Choroid plexus epithelial cell (primary cell): Measurements from ENCODE around the gene ZFHX3.

Experiments used
- DNase-seq: peaks from one replicate; pipeline ENCODE4 v3.0.0-alpha.2; 2010; ENCODE audit warnings: low read depth
- H3K4me3 ChIP-seq: 2 replicates; pipeline ENCODE4 v1.5.1; 2011; ENCODE audit warnings: low read depth, mild to moderate bottlenecking, control low read depth, low read length, moderate library complexity
- TF ChIP-seq, protein P1 (sequence below): conservative IDR thresholded peaks from 2 replicates; pipeline ENCODE4 v1.5.1; 2011; ENCODE audit warnings: low read depth, mild to moderate bottlenecking, control low read depth, inconsistent platforms, low read length, moderate library complexity

Gene ZFHX3

GRCh38 chr16:73054125-73054484 is 6.2 kb upstream of the ZFHX3 start:
- no peak for DNase-seq
- TF ChIP-seq, protein P1, sequence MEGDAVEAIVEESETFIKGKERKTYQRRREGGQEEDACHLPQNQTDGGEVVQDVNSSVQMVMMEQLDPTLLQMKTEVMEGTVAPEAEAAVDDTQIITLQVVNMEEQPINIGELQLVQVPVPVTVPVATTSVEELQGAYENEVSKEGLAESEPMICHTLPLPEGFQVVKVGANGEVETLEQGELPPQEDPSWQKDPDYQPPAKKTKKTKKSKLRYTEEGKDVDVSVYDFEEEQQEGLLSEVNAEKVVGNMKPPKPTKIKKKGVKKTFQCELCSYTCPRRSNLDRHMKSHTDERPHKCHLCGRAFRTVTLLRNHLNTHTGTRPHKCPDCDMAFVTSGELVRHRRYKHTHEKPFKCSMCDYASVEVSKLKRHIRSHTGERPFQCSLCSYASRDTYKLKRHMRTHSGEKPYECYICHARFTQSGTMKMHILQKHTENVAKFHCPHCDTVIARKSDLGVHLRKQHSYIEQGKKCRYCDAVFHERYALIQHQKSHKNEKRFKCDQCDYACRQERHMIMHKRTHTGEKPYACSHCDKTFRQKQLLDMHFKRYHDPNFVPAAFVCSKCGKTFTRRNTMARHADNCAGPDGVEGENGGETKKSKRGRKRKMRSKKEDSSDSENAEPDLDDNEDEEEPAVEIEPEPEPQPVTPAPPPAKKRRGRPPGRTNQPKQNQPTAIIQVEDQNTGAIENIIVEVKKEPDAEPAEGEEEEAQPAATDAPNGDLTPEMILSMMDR, result no peak
- H3K4me3 ChIP-seq, result no peak overlapping the region

DNA sequence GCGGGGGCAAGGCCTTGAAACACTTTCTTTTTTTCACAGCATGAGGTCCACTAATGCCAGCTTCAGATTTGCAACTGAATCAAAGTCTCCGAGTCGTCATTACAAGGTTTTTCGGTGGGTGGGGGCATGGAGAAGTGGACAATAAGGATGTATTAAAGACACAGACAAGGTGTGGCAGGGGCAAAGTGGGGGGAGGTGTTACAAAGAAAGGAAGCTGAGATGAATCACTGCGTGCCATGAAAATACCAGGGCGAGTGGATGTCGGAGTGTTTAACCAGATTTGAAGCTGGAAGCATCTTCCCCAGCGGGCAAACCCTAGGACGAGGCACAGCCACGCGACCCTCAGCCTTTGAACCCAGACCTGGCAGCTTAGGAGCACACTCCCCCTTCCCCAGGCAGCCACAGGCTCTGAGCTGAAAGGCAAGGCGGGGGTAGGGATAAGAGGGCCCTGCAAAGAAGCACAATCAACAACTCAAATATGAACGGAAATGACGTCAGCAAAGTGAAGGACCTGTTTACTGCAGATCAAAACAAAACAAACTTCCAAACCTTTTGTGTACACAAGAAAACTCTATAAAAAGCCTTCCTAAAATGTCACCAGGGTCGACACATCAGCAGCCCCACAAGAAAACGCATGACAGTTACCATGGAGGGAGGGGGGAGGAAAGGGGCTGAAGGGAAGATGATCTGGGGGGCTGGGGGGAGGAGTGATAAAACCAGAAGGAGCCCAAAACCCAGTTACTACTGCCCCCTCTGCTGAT is 5.6 kb upstream of the ZFHX3 start:
- H3K4me3 ChIP-seq, result no peak overlapping the region
- DNase-seq, result peak; percentile 78
- TF ChIP-seq, protein P1, result peak; percentile 8

- no peak overlapping the region for H3K4me3 ChIP-seq
- TF ChIP-seq, protein P1, result no peak
- no peak for DNase-seq
Observed at GRCh38 chr16:73053038-73053363, 5.1 kb upstream of the ZFHX3 start.

DNA sequence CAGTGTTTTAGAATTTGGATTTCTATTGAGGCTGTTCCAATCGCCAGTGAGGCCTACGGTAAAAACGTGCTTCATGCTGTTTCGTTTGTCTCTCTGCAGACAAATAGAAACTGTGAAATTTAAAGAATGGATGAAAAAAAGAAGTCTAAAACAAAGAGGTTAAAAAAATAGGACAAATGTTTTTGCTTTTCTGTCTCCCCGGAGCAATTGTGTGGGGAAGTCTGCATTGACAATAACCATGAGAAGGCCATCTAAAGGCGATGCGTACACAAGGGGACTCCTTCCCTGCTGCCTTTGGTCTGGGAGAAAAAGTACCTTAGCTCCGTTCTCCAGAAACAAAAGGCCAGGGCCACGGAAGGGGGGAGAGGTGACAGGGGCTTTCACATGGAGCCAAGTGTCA is 4.6 kb upstream of the ZFHX3 start:
- H3K4me3 ChIP-seq, result no peak overlapping the region
- no peak for DNase-seq
- TF ChIP-seq, protein P1, result no peak

GRCh38 chr16:73051961-73052360 is 4.0 kb upstream of the ZFHX3 start:
- no peak for DNase-seq
- TF ChIP-seq, protein P1, result no peak
- no peak overlapping the region for H3K4me3 ChIP-seq

DNA sequence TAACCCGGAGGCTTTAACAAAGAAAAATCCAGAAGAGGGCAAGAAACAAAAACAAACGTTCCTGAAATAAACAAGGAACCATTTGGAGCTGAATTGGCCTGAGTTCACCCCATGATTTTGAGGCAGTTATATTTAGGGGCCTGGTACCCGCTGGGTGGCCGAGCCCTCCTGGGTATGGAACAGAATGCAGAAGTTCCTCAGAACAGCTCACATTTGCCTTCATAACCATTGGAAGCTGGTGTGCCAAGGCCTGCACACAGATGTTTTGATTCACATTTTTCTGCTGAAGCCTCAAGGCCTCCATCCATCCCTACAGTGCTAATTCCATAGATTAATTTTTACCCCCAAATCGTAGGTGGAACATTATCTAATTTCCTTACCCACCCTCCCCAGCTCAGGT is 3.3 kb upstream of the ZFHX3 start:
- no peak for DNase-seq
- H3K4me3 ChIP-seq, result no peak overlapping the region
- TF ChIP-seq, protein P1, result no peak
